Mucosa of descending colon (tissue), 3 donors: ENCODE results near the gene UFD1. TPM values are rescaled to one million over a fixed set of nuclear protein-coding genes. Genes with fewer than 3 reads are reported as not detected.

Experiments used
- ATAC-seq: fragments of 200-7000 bp; cut with Tn5 transposase; one replicate; pipeline ENCODE4 v1.9.1; 2020; ENCODE audit warnings: mild to moderate bottlenecking, moderate library complexity
- DNase-seq, 3 donors: peaks; one replicate each; pipeline ENCODE4 v3.0.0-alpha.2; 2020
- H3K36me3 ChIP-seq: fragments of 200-600 bp; one replicate; pipeline ENCODE4 v1.8.0; 2021; ENCODE audit warnings: low read depth, mild to moderate bottlenecking
- H3K4me1 ChIP-seq: fragments of 200-600 bp; one replicate; pipeline ENCODE4 v1.8.0; 2021; ENCODE audit warnings: low read depth, mild to moderate bottlenecking
- H3K4me3 ChIP-seq: fragments of 200-600 bp; one replicate; pipeline ENCODE4 v1.8.0; 2021; ENCODE audit warnings: mild to moderate bottlenecking
- H3K9me3 ChIP-seq: fragments of 200-600 bp; one replicate; pipeline ENCODE4 v1.8.0; 2021; ENCODE audit warnings: mild to moderate bottlenecking
- intact Hi-C, 2 donors: fragments of 100-400 bp; cut with DNase I in 1 of 2; cut with micrococcal nuclease in 1 of 2; formaldehyde crosslinking; loops; one replicate each; pipeline versions ENCODE4 v1.11.0 to v1.11.1; 2022; cut with DNase I, micrococcal nuclease
- total RNA-seq, 3 donors: library from RNA; stranded (reverse); fragmentation: NEBNext Ultra II Directional in 2 of 3; extraction: Animal tissue kit (Norgen Biotek cat#: 25700) in 2 of 3; gene quantifications; one replicate each; pipeline versions ENCODE4 v1.2.1 to v1.2.4, GENCODE V29; 2021 to 2023
- TF ChIP-seq, protein P1 (sequence below): fragments of 200-600 bp; IDR thresholded peaks from one replicate; pipeline ENCODE4 v1.8.0; 2022; ENCODE audit warnings: antibody characterized with exemption, mild to moderate bottlenecking
- donor health status: DM: no; HTN: no; CAD: no; lungs with moderate emphysema.
- donor health status: DM: no; HTN: no; CAD: no.
- donor health status: DM: no; HTN: yes; CAD: no.

UFD1 gene
- total RNA-seq, 3 donors from 2014 or later: 48.5 to 71.0 (median 49.9) TPM

GRCh38 chr22:19457828-19458428 is 21.1 kb downstream of the UFD1 start:
- H3K9me3 ChIP-seq: no peaks in the 10 kb centered on the region
- no peak overlapping the region for H3K4me3 ChIP-seq
- ATAC-seq (no peak), DNase-seq (no peak)
- intact Hi-C loops: no loop called here
- H3K4me1 ChIP-seq: no peaks in the 10 kb centered on the region
- TF ChIP-seq, protein P1, sequence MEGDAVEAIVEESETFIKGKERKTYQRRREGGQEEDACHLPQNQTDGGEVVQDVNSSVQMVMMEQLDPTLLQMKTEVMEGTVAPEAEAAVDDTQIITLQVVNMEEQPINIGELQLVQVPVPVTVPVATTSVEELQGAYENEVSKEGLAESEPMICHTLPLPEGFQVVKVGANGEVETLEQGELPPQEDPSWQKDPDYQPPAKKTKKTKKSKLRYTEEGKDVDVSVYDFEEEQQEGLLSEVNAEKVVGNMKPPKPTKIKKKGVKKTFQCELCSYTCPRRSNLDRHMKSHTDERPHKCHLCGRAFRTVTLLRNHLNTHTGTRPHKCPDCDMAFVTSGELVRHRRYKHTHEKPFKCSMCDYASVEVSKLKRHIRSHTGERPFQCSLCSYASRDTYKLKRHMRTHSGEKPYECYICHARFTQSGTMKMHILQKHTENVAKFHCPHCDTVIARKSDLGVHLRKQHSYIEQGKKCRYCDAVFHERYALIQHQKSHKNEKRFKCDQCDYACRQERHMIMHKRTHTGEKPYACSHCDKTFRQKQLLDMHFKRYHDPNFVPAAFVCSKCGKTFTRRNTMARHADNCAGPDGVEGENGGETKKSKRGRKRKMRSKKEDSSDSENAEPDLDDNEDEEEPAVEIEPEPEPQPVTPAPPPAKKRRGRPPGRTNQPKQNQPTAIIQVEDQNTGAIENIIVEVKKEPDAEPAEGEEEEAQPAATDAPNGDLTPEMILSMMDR: no peak
- H3K36me3 ChIP-seq: peaks cover 13% of the 10 kb centered on the region

DNA sequence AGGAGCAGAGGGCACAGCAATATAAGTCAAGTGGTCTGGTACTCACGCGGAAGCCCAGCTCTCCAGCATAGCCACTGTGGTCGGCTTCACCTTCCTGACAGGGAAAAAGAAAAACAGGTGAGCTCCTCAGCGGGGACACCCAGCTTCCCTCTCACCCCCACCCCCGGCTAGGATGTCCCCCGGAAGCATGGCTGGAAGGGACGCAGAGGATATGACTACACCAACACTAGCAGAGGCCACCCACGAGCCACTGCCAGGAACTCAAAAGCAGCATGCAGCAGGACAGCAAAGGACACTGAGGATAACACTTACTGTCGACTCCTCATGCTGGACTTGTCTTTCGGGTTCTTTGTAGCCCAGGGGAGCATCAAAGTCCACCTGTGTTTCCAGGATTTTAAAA is 22.5 kb downstream of the UFD1 start:
- ATAC-seq (no peak), DNase-seq (no peak)
- TF ChIP-seq, protein P1: no peak
- intact Hi-C loops: no loop called here
- Histone ChIP-seq H3K4me3 (no peak overlapping the region), H3K9me3 (no peaks in the 10 kb centered on the region), H3K36me3 (peaks cover 13% of the 10 kb centered on the region), H3K4me1 (no peaks in the 10 kb centered on the region)

GRCh38 chr22:19455585-19456370 is 23.2 kb downstream of the UFD1 start:
- Histone ChIP-seq H3K9me3 (no peaks in the 10 kb centered on the region), H3K4me1 (no peaks in the 10 kb centered on the region), H3K4me3 (no peak overlapping the region), H3K36me3 (peaks cover 13% of the 10 kb centered on the region)
- intact Hi-C loops: no loop called here
- TF ChIP-seq, protein P1: no peak
- ATAC-seq: no peak
- DNase-seq: no peak

- H3K4me1 ChIP-seq: no peaks in the 10 kb centered on the region
- no peak for ATAC-seq
- intact Hi-C loops: no loop called here
Measured at GRCh38 chr22:19455033-19455432, 24.0 kb downstream of the UFD1 start.

DNA sequence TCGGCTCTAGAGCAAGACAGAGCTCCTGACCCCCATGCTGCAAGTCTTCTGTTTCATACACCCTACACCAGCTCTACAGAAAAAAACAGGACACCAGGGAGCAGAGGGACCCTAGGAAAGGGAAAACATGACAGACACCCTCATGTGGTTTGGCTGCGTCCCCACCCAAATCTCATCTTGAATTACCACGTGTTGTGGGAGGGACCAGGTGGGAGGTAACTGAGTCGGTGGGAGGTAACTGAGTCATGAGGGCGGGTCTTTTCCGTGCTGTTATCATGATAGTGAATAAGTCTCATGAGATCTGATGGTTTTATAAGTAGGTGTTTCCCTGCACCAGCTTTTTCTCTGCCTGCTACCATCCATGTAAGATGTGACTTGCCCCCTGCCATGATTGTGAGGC is 24.8 kb downstream of the UFD1 start:
- peaks cover 13% of the 10 kb centered on the region for H3K36me3 ChIP-seq
- DNase-seq: no peak
- ATAC-seq: no peak
- no peaks in the 10 kb centered on the region for H3K4me1 ChIP-seq
- intact Hi-C loops: no loop called here
- H3K4me3 ChIP-seq: no peak overlapping the region
- TF ChIP-seq, protein P1: no peak
- H3K9me3 ChIP-seq: no peaks in the 10 kb centered on the region

More at GRCh38 chr22:19455033-19455432, 24.0 kb downstream of the UFD1 start:
- TF ChIP-seq, protein P1: no peak
- DNase-seq: no peak
- no peaks in the 10 kb centered on the region for H3K9me3 ChIP-seq
- no peak overlapping the region for H3K4me3 ChIP-seq
- peaks cover 13% of the 10 kb centered on the region for H3K36me3 ChIP-seq
